GM19397 (cell line): Measurements from ENCODE around the gene ZC3H6.
A peak's percentile ranks its signal among the peaks of the same experiment; 100 is the strongest.
"Not testable (repeated sequence)": the region's sequence is repeated elsewhere in the genome, so short reads cannot be mapped to it uniquely, and the experiment has no call there.

Source experiments
- ATAC-seq: cut with Tn5 transposase; IDR thresholded peaks from one replicate; pipeline ENCODE4 v1.9.1; 2021; ENCODE audit warnings: mild to moderate bottlenecking, moderate library complexity; ENCODE audit not compliant: unreplicated experiment

Gene ZC3H6

GRCh38 chr2:112275887-112276773 is 733 bp downstream of the ZC3H6 start:
- ATAC-seq: peak; percentile 55

GRCh38 chr2:112276954-112277353 is 1.6 kb downstream of the ZC3H6 start:
- ATAC-seq: no peak

- no peak for ATAC-seq
Observed at GRCh38 chr2:112277596-112278220, 2.3 kb downstream of the ZC3H6 start.

- not testable (repeated sequence) for ATAC-seq
Observed at GRCh38 chr2:112282066-112282465, 6.7 kb downstream of the ZC3H6 start.

GRCh38 chr2:112283535-112283934 is 8.1 kb downstream of the ZC3H6 start:
- not testable (repeated sequence) for ATAC-seq

- no peak for ATAC-seq
Observed at GRCh38 chr2:112290088-112290487, 14.7 kb downstream of the ZC3H6 start.

GRCh38 chr2:112290648-112291047 is 15.3 kb downstream of the ZC3H6 start:
- ATAC-seq: no peak

- ATAC-seq: no peak
Observed at GRCh38 chr2:112293636-112294401, 18.4 kb downstream of the ZC3H6 start.

- no peak for ATAC-seq
Observed at GRCh38 chr2:112295407-112296078, 20.1 kb downstream of the ZC3H6 start.

- ATAC-seq: no peak
Observed at GRCh38 chr2:112296407-112296806, 21.0 kb downstream of the ZC3H6 start.

GRCh38 chr2:112301171-112301584 is 25.8 kb downstream of the ZC3H6 start:
- ATAC-seq: no peak

GRCh38 chr2:112301973-112302372 is 26.6 kb downstream of the ZC3H6 start:
- ATAC-seq: no peak

GRCh38 chr2:112304298-112304941 is 29.0 kb downstream of the ZC3H6 start:
- no peak for ATAC-seq

GRCh38 chr2:112305132-112305531 is 29.7 kb downstream of the ZC3H6 start:
- no peak for ATAC-seq

- no peak for ATAC-seq
Observed at GRCh38 chr2:112310906-112311305, 35.5 kb downstream of the ZC3H6 start.

GRCh38 chr2:112311932-112312331 is 36.5 kb downstream of the ZC3H6 start:
- no peak for ATAC-seq

GRCh38 chr2:112312821-112313220 is 37.4 kb downstream of the ZC3H6 start:
- ATAC-seq: no peak

- ATAC-seq: no peak
Observed at GRCh38 chr2:112314856-112315255, 39.5 kb downstream of the ZC3H6 start.

GRCh38 chr2:112317303-112318158 is 42.1 kb downstream of the ZC3H6 start:
- no peak for ATAC-seq
